ENCODE measurements around the gene ATXN7L2. TPM values are rescaled to one million over a fixed set of nuclear protein-coding genes. Genes with fewer than 3 reads are reported as not detected.

Gene ATXN7L2
- total RNA-seq, 1 experiment from 2014 or later = 7.3 TPM

DNA sequence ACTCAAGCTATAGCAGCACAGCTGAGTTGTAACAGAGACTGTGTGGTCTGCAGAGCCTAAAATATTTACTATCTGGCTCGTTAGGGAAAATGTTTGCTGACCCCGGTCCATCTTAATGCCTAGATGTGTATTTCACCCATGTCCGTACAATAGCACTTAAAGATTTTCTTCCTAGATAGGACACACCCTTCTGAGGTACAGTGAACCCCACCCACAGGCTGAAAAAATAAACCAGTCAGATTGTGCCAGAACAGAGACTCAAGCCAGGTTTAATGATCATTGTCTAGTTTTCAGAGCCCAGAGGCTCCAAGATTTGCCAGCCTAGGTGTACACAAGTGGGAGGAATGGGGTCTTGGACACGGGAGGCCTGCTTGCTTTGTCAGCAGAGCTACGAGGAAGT lies 20.2 kb downstream of the ATXN7L2 start:
- Mint-ChIP-seq H3K9me3 (ENCODE audit: unreplicated experiment) (no peaks in the 10 kb centered on the region), H3K4me3 (ENCODE audit: unreplicated experiment) (no peak overlapping the region), H3K27me3 (ENCODE audit: insufficient read depth, unreplicated experiment) (peaks cover 16% of the 10 kb centered on the region), H3K4me1 (ENCODE audit: insufficient read depth, unreplicated experiment) (peaks cover 6% of the 10 kb centered on the region), H3K27ac (ENCODE audit: low read depth, unreplicated experiment) (no peak overlapping the region), H3K36me3 (ENCODE audit: insufficient read depth, unreplicated experiment) (peaks cover 5% of the 10 kb centered on the region)
- no peak for DNase-seq (ENCODE audit: unreplicated experiment)
- no TSS peak for BruUV-seq (replicated peaks)
- TF ChIP-seq, protein P1, sequence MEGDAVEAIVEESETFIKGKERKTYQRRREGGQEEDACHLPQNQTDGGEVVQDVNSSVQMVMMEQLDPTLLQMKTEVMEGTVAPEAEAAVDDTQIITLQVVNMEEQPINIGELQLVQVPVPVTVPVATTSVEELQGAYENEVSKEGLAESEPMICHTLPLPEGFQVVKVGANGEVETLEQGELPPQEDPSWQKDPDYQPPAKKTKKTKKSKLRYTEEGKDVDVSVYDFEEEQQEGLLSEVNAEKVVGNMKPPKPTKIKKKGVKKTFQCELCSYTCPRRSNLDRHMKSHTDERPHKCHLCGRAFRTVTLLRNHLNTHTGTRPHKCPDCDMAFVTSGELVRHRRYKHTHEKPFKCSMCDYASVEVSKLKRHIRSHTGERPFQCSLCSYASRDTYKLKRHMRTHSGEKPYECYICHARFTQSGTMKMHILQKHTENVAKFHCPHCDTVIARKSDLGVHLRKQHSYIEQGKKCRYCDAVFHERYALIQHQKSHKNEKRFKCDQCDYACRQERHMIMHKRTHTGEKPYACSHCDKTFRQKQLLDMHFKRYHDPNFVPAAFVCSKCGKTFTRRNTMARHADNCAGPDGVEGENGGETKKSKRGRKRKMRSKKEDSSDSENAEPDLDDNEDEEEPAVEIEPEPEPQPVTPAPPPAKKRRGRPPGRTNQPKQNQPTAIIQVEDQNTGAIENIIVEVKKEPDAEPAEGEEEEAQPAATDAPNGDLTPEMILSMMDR (IDR thresholded peaks at IDR 0.05; ENCODE audit: unreplicated experiment) = no peak
- POLR2A ChIA-PET = interaction anchor here (1.2 to 1.3 kb wide), 2 partner anchors 10 to 45 kb away, joined by 4 to 5 read pairs; partner anchors contain the start of genes CYB561D1 and GNAI3
- CTCF ChIA-PET = interaction anchor here (10.2 to 40.0 kb wide), 2 partner anchors 12 to 30 kb away, joined by 121 to 1071 read pairs; partner anchors contain the start of genes CYB561D1 and GPR61
- intact Hi-C loops (cut with micrococcal nuclease) = no loop called here

- Mint-ChIP-seq H3K27ac (ENCODE audit: low read depth, unreplicated experiment) (no peak overlapping the region), H3K4me1 (ENCODE audit: insufficient read depth, unreplicated experiment) (peaks cover 9% of the 10 kb centered on the region), H3K36me3 (ENCODE audit: insufficient read depth, unreplicated experiment) (no peaks in the 10 kb centered on the region), H3K4me3 (ENCODE audit: unreplicated experiment) (no peak overlapping the region), H3K27me3 (ENCODE audit: insufficient read depth, unreplicated experiment) (peaks cover 17% of the 10 kb centered on the region), H3K9me3 (ENCODE audit: unreplicated experiment) (no peaks in the 10 kb centered on the region)
- TF ChIP-seq, protein P1 (IDR thresholded peaks at IDR 0.05; ENCODE audit: unreplicated experiment) = no peak
- intact Hi-C loops (cut with micrococcal nuclease) = no loop called here
- ChIA-PET CTCF (interaction anchor here (0.6 to 40.0 kb wide), 7 partner anchors 8 to 524 kb away, joined by 3 to 1071 read pairs (median 5); partner anchors contain the start of genes CYB561D1, GNAI3 and GPR61), POLR2A (interaction anchor here (0.6 to 1.3 kb wide), 3 partner anchors 8 to 82 kb away, joined by 3 to 4 read pairs (median 4); partner anchors contain the start of gene CYB561D1)
- no peak for DNase-seq (ENCODE audit: unreplicated experiment)
- no TSS peak for BruUV-seq (replicated peaks)
Measured at GRCh38 chr1:109504974-109505373, 21.3 kb downstream of the ATXN7L2 start.

GRCh38 chr1:109508001-109508872 lies 24.5 kb downstream of the ATXN7L2 start:
- intact Hi-C loops (cut with micrococcal nuclease) = no loop called here
- no peak overlapping the region for H3K27ac Mint-ChIP-seq (ENCODE audit: low read depth, unreplicated experiment)
- POLR2A ChIA-PET = interaction anchor here (0.5 to 1.6 kb wide), 2 partner anchors 24 to 898 kb away, joined by 3 read pairs; no protein-coding TSS in a partner anchor
- H3K27me3 Mint-ChIP-seq (ENCODE audit: insufficient read depth, unreplicated experiment) = peaks cover 42% of the 10 kb centered on the region
- no TSS peak for BruUV-seq (replicated peaks)
- H3K9me3 Mint-ChIP-seq (ENCODE audit: unreplicated experiment) = no peaks in the 10 kb centered on the region
- H3K4me1 Mint-ChIP-seq (ENCODE audit: insufficient read depth, unreplicated experiment) = peaks cover 15% of the 10 kb centered on the region
- H3K36me3 Mint-ChIP-seq (ENCODE audit: insufficient read depth, unreplicated experiment) = no peaks in the 10 kb centered on the region
- CTCF ChIA-PET = interaction anchor here (10.2 to 40.0 kb wide), 2 partner anchors 16 to 26 kb away, joined by 121 to 1071 read pairs; partner anchors contain the start of genes CYB561D1 and GPR61
- peak overlapping the region; percentile 74 for H3K4me3 Mint-ChIP-seq (ENCODE audit: unreplicated experiment)
- TF ChIP-seq, protein P1 (IDR thresholded peaks at IDR 0.05; ENCODE audit: unreplicated experiment) = no peak
- no peak for DNase-seq (ENCODE audit: unreplicated experiment)

DNA sequence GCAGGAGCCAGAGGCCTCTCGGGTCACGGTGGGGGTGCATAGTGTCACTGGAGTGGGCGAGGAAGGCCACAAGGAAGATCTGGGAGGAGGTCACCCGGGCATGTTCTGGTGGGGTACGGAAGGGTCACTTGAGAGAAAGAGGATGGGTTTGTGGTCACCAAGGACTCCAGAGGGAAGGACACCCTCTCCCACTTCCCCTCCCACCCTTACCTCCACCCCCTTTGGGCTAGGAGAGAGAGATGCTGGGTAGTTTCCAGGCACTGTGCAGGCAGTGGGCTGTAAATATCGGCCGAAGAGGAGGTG lies 25.1 kb downstream of the ATXN7L2 start:
- no peak for DNase-seq (ENCODE audit: unreplicated experiment)
- no peak overlapping the region for H3K27ac Mint-ChIP-seq (ENCODE audit: low read depth, unreplicated experiment)
- intact Hi-C loops (cut with micrococcal nuclease) = no loop called here
- no TSS peak for BruUV-seq (replicated peaks)
- peak overlapping the region; percentile 74 for H3K4me3 Mint-ChIP-seq (ENCODE audit: unreplicated experiment)
- no peaks in the 10 kb centered on the region for H3K9me3 Mint-ChIP-seq (ENCODE audit: unreplicated experiment)
- peaks cover 13% of the 10 kb centered on the region for H3K4me1 Mint-ChIP-seq (ENCODE audit: insufficient read depth, unreplicated experiment)
- peaks cover 42% of the 10 kb centered on the region for H3K27me3 Mint-ChIP-seq (ENCODE audit: insufficient read depth, unreplicated experiment)
- ChIA-PET CTCF (interaction anchor here (10.2 to 40.0 kb wide), 2 partner anchors 17 to 25 kb away, joined by 121 to 1071 read pairs; partner anchors contain the start of genes CYB561D1 and GPR61), POLR2A (interaction anchor here (1.6 kb wide), 1 partner anchor 23 kb away, joined by 3 read pairs; no protein-coding TSS in a partner anchor)
- TF ChIP-seq, protein P1 (IDR thresholded peaks at IDR 0.05; ENCODE audit: unreplicated experiment) = no peak
- no peaks in the 10 kb centered on the region for H3K36me3 Mint-ChIP-seq (ENCODE audit: insufficient read depth, unreplicated experiment)

Measured in MCF 10A (cell line).